NCI-H510A (cell line): Measurements from ENCODE around the gene GFER.
A peak's percentile ranks its signal among the peaks of the same experiment; 100 is the strongest.

Source experiments
- DNase-seq: peaks from one replicate; lab custom pipeline; 2025; lab: John Stamatoyannopoulos, UW

The GFER gene

DNA sequence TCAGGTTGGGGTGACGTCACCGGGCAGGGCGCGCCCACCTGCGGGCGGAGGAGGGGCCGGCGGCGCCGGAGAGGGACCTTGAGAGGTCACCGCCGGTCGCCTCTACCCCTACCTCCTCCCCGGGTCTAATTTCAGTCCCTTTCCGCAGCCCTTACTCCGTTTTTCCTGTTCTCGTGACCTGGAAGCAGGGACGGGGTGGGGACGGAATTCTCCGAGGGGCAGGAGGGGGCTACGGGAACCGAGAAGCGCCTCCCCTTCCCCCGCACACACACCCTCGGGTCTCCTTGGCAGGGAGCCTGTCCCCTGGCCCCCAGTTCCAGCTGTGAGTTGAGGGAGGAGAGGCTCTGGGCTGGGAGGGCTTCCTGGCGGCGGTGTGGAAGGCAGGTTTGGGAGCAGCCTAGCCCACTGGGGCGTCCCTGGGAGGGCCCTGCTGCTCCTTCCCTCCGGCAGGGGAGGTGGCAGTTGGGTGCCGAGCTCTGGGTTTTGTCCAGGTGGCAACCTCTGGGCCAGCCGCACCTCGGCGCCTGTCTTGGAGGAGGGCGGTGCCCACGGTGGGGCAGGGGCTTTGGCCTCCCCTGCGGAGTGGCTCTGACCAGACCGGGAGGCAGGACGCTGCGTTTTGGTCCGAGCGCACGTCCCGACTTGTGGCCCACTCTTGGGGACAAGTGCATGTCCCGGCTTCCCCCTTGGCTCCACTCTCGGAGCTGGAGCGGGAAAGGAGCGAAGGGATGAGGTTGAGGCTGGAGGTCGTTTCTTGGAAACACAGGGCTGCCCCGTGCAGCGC lies 6.5 kb downstream of the GFER start:
- no peak for DNase-seq

DNA sequence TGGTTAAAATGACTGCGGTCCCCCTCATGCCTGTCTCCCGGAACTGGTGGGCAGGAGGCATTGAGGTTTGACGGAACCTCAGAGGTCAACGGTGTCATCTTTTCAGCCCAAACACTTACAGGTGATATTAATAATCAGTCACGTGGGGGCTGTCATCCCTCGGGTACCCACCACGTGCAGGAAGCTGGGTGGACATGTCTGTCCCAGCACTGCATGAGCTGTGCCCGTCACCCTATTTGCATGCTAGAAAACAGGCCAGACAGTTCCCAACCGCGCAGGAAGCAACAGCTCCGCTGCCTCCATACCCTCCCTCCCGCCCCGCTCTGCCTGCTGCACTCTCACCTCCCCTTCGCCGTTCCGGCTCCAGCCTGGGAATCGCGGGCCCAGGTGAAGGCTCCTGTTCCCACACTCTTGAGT lies 7.2 kb downstream of the GFER start:
- DNase-seq, result no peak

DNA sequence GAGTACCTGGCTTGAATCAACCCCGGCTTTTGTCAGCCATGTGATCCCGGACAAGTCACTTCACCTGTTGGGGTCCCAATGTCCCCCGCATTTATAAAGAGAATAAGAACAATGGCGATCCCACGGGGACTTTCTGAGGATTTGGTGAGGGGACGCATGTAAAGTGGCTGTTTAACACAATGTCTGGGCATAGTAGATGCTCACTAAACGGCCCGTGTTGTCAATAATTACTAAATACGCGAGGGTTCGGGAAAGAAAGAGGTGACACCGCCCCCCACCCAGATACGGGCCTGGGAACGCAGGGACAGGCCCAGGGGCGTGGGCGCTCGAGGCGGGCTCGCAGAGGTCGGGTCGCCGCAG lies 7.6 kb downstream of the GFER start:
- DNase-seq, result no peak

DNA sequence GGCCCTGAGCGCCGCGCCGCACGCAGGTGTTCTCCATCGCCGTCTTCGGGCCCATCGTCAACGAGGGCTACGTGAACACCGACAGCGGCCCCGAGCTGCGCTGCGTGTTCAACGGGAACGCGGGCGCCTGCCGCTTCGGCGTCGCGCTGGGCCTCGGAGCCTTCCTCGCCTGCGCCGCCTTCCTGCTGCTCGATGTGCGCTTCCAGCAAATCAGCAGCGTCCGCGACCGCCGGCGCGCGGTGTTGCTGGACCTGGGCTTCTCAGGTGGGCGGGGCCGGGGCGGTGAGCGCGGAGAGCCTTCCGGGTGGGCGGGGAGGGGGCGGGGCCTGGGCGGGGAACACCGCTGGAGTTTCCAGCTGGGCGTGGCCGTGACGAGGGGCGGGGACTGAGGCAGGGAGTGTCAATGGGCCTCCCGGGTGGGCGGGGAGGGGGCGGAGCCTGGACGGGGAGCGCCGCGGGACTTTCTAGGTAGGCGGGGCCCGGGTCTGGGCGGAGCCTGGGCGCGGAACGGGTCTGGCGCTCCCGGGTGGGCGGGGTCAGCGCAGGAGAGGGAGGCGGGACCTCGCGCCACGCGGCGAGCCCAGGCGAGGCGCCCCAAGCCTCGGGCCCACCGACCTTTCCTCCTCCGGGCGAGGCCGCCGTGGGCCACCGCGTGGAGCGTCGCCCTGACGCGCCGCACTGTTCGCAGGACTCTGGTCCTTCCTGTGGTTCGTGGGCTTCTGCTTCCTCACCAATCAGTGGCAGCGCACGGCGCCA lies 8.1 kb downstream of the GFER start:
- DNase-seq, result no peak

DNA sequence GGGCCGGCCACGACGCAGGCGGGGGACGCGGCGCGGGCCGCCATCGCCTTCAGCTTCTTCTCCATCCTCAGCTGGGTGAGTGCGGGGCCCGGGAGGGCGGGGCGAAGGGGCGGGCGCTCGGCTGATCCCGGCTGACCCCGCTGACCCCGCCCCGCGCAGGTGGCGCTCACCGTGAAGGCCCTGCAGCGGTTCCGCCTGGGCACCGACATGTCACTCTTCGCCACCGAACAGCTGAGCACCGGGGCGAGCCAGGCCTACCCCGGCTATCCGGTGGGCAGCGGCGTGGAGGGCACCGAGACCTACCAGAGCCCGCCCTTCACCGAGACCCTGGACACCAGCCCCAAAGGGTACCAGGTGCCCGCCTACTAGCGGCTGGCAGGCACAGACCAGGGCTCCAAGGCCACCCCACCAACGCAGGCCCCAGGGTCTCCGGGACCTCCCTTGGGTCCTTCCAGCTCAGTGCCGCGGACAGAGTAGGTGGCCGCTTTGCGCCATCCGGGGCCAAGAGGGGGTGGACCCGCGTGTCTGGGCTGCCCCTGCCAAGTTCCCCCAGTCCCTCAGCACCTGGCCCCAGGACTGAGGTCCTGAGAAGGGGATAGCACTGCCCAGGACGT lies 8.8 kb downstream of the GFER start:
- DNase-seq, result no peak

DNA sequence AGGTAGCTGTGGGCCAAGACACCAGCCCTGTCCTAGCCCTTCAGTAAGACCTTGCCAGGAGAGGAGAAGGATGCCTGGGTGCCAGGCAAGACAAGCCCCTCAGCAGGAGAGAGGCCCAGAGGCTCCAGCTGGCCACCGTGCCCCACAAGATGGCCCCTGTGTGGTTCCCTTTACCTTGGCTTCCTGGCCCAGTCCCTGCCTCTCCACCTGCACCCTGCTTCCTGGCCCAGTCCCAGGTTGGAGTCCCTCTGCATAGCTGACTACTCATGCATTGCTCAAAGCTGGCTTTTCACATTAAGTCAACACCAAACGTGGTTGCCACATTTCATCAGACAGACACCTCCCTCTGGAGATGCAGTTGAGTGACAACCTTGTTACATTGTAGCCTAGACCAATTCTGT lies 9.7 kb downstream of the GFER start:
- DNase-seq, result no peak

DNA sequence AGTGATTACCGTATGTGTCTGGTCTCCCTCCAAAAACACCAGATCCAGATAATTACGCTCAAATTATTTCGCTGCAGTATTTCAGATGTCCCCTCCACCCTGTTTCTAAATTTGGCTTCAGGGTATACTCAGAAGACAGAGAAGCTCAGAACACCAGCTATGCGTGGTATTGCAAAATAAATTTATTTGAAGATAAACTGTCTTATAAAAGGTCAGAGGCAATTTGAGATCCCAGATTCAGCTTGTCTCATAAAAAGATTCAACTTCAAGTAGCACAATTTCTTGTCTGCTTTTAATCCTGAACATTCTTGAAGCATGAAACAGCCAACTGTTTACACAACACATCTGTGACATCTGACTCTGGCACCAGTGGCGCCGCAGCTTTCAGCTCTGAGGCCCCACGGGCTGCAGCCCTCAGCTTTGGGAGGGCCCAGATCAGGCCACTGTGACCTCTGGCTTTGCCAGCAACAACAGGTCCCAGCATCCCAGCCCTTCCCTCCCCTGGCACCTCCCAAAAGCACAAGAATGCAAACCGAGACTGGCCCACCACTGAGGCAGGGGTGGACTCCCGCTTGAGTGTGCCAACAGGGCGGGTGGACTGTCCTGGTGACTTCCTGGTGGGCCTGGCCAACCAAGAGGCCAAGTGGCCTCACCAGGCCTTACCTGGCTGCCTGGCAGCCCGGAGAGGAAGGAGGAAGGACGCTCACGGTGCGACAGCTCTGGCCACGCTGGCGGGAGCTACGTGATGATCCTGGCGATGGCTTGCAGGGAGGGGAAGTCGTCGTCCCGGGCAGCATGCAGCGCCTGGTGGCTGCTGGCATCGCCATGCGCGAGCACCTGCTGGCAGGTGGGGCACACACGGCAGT lies 13.7 kb downstream of the GFER start:
- DNase-seq, result no peak

DNA sequence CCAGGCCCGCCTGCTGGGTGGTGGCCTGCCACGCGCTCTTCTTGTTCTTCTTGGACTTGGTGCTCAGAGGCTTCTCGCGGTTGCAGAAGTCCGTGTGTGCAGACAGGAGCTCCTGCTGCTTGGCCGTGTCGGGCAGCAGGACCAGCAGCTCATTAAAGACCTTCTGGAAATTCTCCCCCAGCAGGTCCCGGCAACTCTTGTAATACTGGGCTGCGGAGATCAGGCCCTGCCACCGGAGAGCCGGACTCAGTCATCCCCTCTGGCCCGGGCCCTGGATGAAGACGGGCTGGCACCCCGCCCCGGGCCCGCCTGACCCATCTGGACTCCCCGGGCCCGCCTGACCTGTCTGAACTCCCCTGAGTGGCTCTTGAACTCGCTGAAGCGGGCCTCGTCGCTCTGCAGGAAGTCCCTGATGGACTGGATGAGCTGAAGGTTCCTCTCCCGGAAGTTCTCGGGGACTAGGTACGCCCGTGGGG lies 14.4 kb downstream of the GFER start:
- no peak for DNase-seq

DNA sequence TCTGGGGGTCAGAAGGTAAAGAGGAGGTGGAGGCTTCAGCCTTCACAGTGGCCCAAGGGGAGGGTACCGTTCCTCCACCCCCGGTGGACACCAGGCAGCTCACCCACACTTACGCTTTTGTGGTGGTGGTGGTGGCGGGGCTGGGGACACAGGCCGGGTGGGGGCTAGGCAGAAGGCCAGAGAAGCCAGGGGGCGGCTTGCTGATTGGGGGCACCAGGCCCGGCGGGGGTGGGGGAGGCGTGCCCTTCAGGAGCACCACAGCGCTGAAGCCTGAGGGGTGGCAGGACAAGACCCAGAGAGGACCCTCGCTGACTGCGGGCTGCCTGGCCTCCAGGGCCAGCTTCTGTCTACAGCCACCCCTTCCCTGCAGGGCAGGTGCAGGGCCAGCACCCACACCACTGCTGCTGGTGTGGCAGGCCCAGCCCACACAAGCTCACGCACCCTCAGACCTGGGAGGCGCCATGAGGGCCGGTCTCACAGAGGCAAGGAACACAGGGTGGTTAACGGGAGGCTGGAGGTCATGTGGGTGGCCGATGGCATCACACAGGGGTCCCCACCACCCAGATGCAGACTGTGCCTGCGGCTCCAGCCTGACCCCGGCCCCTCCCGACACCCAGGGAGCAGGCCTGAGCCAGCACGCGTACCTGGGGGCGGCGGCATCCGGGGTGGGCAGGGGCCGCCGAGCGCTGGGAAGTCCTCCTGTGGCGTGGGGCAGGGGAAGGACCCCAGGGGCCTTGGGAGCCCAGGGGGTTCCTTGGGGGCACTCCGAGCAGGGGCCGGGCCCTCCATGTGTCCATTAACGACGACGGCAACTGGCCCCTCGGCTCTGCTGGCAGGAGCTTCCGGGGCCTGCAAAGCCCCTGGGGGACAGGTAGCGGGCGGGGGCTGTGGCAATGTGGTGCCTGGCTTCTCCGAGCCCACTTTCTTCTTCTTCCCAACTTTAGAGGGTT lies 15.1 kb downstream of the GFER start:
- DNase-seq, result no peak

DNA sequence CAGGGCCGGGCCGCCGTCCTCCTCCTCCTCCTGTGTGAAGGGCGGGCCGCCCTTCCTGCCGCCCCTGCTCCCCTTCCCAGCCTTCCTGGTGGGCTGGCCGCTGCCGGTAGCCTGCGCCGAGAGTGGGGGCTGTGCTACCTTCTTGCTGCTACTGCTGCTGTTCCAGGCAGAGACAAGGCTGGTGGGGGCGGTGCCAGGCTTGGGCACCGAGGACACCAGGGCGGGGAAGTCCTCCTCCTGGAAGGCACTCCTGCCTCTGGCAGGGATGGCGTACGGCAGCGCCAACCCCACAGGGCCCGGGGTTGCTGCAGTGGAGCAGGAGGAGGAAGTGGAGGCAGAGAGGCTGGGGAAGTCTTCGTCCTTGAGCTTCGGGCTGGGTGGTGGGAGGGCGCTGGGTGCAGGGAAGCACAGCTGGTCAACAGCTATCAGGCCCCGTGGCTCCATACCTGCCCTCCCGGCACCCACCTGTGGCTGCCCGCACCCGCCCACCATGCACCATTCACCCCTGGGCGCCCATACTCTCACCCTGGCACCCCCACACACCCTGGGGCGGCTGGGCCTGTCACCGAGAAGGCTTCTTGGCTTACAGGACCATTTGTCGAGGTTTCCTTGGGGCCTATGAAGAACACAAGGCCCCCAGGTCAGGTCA lies 16.0 kb downstream of the GFER start:
- no peak for DNase-seq

DNA sequence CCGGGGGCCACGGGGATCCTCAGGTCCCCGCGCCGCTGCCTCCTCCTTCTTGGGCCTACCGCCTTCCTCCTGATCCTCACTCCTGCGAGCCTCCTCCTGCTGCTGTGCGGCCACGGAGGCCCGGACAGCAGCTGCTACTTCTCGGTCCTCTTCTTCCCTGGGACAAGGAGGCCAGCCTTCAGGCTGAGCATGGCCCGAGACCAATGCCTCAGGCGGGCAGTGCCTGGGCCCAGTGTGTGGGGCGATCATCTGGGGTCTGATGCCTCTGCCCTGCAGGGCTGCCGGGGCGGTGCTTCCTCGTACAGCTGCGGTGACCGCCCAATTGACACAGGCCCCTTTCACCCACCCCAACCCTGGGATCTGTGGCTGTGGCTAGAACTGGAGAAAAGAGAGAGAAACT lies 17.0 kb downstream of the GFER start:
- DNase-seq, result no peak

DNA sequence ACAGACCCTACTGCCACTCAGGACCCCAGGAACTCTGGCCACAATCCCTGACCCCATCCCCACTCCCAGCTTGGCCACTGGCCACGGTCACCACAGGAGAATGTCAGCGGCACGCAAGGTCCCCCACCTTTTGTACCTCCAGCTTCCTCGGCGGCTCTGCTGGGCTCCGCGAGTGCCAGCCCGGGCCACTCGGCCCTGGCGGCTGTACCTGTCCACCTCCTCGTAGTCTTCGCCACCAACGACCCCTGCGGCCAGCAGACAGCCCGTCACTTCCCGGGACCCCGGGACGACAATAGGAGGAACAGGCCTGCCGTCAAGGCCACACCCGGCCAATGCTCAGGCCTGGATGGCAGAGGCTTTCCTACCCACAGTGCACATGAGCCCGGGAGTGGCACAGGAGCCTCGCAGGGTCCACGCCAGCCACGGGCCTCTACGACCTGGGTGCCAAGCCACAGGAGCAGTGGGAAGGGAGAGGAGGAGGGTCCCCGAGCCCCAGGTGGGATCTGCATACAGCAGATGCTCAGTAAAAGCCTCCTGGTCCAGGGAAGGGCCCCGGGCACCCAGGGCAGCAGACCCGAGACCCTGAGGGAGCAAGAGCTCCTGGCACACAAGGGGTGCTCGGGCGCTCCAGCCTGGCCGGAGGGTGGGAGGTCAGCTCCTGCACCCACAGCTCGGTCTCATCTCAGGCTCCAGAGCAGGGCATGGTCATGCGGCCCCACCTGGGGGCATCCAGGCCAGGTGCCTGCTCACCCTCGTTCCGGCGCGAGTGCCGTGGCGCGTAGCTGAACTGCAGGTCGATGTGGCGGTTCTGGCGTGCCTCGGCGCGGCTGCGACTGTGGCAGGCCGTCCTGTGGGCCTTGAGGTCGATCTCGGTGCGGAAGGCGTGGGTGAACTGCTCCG lies 17.7 kb downstream of the GFER start:
- no peak for DNase-seq

DNA sequence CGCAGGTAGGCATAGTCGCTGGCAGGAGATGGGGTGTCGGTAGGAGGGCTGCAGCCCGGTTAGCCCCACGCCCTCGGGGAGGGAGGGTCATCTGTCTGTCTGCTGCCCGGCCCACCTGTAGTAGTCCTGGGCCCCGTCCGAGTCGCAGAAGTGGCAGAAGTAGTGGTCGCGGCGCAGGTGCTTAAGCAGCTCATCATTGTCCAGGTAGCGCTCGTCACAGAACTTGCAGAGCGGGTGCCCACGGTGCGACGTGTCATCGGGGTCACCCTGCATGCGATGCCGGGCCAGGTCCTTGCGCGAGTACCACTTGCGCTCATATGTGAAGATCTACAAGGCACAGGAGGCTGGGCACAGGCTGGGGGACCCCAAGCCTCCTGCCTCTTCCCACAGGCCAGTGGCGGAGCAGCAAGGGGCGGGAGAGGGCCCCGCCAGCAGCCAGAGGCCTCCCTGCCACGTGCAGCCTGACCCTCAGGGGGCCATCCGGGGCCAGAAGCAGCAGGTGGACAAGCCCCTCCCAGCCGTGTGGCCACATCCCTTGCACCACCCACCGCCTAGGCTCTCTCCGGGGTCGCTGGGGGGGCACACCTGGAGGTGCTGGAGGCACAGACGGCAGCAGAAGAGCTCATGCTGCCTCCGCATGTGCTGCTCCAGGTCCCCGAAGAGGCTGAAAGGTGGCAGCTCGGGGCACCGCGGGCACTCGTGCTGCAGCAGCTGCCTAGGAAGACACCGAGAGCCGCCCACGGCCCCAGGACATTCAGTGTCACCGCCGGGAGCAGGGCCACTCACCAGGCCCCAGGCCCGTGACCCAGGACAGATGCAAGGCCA lies 18.6 kb downstream of the GFER start:
- no peak for DNase-seq

DNA sequence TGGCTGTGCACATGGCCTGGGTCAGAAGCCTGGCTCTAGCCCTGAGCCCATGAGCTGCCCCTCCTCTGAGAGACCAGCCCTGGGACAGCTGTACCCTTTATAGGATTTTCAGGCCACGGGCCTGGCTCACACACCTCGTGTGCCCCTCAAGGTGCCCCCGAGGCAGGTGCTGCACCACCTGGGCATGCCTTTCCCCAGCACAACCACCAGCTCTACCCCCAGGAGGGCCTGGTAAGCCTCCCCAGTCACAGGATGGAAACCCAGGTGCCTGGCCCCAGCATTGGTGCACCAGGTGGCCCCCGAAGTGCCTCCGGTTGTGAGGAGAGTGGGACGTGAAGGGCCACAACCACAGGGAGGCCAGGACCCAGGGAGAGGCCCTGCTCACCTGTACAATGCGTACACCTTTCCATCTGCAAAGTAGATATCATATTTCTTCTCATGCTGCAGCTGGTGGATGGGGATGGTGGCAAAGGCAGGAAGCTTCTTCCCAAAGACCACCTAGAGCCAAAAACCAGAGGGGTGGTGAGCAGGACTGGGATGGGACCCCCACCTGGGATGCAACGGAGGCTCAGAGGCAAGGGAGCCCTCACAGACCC lies 19.3 kb downstream of the GFER start:
- no peak for DNase-seq

DNA sequence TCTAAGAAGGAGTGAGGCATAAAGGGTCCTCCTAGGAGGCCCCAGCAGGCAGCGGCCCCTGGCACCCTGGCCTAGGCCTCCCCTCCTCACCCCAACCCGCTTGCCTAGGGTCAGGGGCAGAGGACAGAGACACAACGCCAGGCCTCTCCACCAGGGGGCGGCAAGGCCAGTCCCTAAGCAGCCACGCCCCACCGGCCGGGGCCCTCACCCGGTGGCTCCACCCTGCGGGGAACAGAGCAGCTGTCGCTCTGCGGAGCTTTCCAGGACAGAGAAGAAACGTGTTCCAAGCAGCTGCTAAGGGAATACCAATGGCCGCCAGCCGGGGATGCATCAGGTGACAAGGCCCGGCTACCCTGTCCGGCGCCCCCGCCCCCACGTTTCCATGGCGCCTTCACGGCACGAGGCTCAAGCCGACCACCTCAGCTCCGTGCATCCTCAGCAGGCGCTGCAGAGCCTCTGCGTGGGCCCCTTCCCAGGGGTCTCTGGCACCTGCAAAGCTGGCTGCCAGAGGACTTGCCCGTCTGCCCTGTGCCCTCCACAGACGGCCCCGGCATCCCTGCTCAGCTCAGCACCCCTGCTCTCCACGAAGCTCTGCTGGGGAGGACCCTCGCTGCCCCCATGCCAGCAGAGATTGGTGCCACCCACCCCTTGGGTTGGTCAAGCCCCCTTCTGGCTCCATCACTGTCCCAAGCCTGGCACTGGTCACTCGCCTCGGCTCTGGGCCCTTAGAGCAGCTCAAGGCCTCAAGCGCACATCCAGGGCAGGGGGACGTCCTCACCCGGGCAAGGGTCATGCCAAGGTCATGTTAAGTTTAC lies 20.0 kb downstream of the GFER start:
- peak; percentile 86 for DNase-seq

DNA sequence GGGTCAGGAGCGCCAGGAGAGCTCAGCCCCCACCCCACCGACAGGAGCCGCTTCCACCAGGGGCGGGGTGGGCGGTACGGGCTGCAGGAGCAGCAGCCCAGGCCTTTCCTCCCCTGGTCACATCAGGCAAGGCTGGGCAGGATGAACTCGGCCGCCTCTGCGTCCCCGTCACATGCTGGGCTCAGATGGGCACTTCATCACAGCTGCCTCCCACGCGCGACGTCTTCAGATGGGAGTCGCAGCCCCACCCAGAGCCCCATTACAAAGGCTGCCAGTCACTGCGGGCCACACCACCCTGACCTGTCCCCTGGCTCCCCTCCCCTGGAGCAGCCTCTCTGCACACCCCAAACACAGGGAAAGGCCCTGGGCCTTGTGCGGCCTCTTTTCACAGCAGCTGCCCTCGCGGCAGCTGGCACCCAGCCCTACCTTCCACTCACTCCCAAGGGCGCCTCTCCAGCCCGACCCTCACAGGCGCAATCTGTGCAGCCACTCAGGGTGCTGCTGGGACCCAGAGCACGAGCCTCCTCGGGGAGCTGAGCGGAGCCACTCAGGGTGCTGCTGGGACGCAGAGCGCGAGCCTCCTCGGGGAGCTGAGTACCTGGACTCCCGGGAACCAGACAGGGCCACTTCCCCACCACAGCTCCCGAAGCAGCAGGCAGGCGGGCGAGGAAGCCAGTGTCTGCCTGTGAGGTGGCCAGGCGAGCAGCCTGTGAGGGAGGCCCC lies 21.0 kb downstream of the GFER start:
- no peak for DNase-seq

DNA sequence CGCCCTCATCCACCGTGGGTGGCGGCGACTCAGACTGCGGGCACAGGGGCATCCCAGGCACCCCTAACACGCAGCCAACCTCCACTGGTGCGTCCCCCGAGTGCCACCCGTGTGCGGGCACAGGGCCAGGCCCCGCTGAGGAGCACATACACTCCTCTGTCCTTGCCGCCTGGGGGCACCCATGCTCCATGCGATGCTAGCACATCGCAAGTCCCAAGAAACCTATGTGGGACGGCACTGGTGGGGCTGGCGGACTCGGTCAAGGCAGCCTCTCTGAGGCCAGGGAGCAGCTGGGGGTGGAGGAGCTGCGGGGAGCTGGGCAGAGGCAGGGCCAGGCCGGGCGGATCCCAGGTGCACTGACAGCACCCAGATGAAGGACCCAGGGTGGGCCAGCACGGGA lies 21.7 kb downstream of the GFER start:
- no peak for DNase-seq
